Measurements from ENCODE around the gene RAB35. TPM values are rescaled to one million over a fixed set of nuclear protein-coding genes. Genes with fewer than 3 reads are reported as not detected.

The RAB35 gene
- total and polyA plus RNA-seq, 2 donors from 2014 or later: 23.2 to 56.1 TPM

DNA sequence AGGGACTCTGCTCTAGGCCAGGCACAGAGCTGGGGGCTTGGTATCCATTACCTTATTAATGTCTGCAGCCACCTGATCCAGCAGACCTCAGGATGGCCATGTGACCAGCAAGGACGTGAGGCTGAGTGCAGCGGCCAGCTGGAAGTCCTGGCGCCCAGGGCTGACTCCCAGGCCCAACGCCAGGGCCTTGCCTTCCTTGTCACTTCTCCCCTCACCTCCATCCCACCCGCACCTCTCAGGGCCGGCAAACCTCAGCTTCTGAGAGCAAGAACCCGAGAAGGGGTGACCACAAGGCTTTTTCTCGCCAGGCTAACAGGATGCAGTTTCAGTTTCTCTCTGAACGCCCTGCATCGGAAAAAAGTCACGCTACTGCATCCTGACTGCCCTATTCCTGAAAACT, 15.4 kb downstream of the RAB35 start:
- intact Hi-C loops (cut with DNase I): no loop called here
- FAIRE-seq: no peak
- Histone ChIP-seq H3K4me3 (ENCODE audit: low read length in 3 of 3) (no peak overlapping the region), H3K9ac (ENCODE audit: low read length in 3 of 3) (peak overlapping the region in 1 of 3 donors; percentile 10), H3K9me3 (ENCODE audit: control insufficient read depth in 2 of 3, insufficient read depth in 1 of 3, low read length in 3 of 3) (no peaks in the 10 kb centered on the region), H3K36me3 (ENCODE audit: control insufficient read depth in 2 of 3, insufficient read depth in 3 of 3, low read length in 3 of 3) (peaks cover 3 to 25% (median 19%) of the 10 kb centered on the region in 3 donors), H3K4me1 (ENCODE audit: control insufficient read depth in 2 of 3, insufficient read depth in 2 of 3, low read depth in 1 of 3, low read length in 3 of 3) (peaks cover 0 to 29% (median 10%) of the 10 kb centered on the region in 3 donors), H3K27me3 (ENCODE audit: control insufficient read depth, insufficient read depth, low read length) (no peaks in the 10 kb centered on the region), H3K27ac (ENCODE audit: low read depth in 2 of 2, low read length in 2 of 2) (peak overlapping the region; percentile 60 to 65)
- no peak for TF ChIP-seq CTCF (IDR thresholded peaks at IDR 0.05; ENCODE audit: borderline replicate concordance, extremely low read depth, insufficient read depth)
- peak in 3 of 5 donors; percentile 52 to 55 (median 55) for DNase-seq

GRCh38 chr12:120100630-120101029, 15.9 kb downstream of the RAB35 start:
- TF ChIP-seq CTCF (IDR thresholded peaks at IDR 0.05; ENCODE audit: borderline replicate concordance, extremely low read depth, insufficient read depth): no peak
- FAIRE-seq (no peak), DNase-seq (peak in 2 of 5 donors; percentile 33 to 88)
- Histone ChIP-seq H3K27ac (ENCODE audit: low read depth in 2 of 2, low read length in 2 of 2) (peak overlapping the region; percentile 17 to 65), H3K27me3 (ENCODE audit: control insufficient read depth, insufficient read depth, low read length) (no peaks in the 10 kb centered on the region), H3K36me3 (ENCODE audit: control insufficient read depth in 2 of 3, insufficient read depth in 3 of 3, low read length in 3 of 3) (peaks cover 3 to 25% (median 17%) of the 10 kb centered on the region in 3 donors), H3K4me1 (ENCODE audit: control insufficient read depth in 2 of 3, insufficient read depth in 2 of 3, low read depth in 1 of 3, low read length in 3 of 3) (peaks cover 0 to 31% (median 14%) of the 10 kb centered on the region in 3 donors), H3K4me3 (ENCODE audit: low read length in 3 of 3) (no peak overlapping the region), H3K9ac (ENCODE audit: low read length in 3 of 3) (peak overlapping the region in 1 of 3 donors; percentile 10), H3K9me3 (ENCODE audit: control insufficient read depth in 2 of 3, insufficient read depth in 1 of 3, low read length in 3 of 3) (no peaks in the 10 kb centered on the region)
- intact Hi-C loops (cut with DNase I): no loop called here

DNA sequence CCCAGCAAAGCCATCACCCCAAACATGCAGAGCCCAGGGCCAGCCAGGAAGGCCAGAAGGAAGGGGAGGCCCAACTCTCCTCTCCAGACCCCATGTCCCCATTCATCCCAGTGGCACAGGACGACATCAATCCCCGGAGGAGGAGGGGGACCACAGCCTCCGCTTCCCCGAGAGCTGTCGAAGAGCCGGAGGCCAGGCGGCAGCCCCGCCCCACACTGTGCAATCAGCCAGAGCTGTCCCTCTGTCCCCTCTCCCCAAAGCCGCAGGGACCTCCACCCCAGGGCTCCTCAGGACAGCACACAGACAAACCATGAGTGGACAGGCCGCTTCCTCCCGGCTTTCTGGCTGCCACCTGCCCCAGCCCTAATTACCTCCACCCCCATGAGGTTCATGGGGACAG, 16.8 kb downstream of the RAB35 start:
- Histone ChIP-seq H3K27ac (ENCODE audit: low read depth in 2 of 2, low read length in 2 of 2) (no peak overlapping the region), H3K9ac (ENCODE audit: low read length in 3 of 3) (no peak overlapping the region), H3K9me3 (ENCODE audit: control insufficient read depth in 2 of 3, insufficient read depth in 1 of 3, low read length in 3 of 3) (no peaks in the 10 kb centered on the region), H3K4me1 (ENCODE audit: control insufficient read depth in 2 of 3, insufficient read depth in 2 of 3, low read depth in 1 of 3, low read length in 3 of 3) (peaks cover 0 to 26% (median 14%) of the 10 kb centered on the region in 3 donors), H3K4me3 (ENCODE audit: low read length in 3 of 3) (no peak overlapping the region), H3K36me3 (ENCODE audit: control insufficient read depth in 2 of 3, insufficient read depth in 3 of 3, low read length in 3 of 3) (peaks cover 3 to 26% (median 17%) of the 10 kb centered on the region in 3 donors), H3K27me3 (ENCODE audit: control insufficient read depth, insufficient read depth, low read length) (no peaks in the 10 kb centered on the region)
- intact Hi-C loops (cut with DNase I): no loop called here
- no peak for TF ChIP-seq CTCF (IDR thresholded peaks at IDR 0.05; ENCODE audit: borderline replicate concordance, extremely low read depth, insufficient read depth)
- FAIRE-seq: no peak
- no peak for DNase-seq
